Effector CD4-positive, alpha-beta T cell (primary cell): ENCODE measurements around the gene IKZF4.

Experiments
- DNase-seq: peaks from one replicate; pipeline ENCODE4 v3.0.0-alpha.2; 2020

The IKZF4 gene

DNA sequence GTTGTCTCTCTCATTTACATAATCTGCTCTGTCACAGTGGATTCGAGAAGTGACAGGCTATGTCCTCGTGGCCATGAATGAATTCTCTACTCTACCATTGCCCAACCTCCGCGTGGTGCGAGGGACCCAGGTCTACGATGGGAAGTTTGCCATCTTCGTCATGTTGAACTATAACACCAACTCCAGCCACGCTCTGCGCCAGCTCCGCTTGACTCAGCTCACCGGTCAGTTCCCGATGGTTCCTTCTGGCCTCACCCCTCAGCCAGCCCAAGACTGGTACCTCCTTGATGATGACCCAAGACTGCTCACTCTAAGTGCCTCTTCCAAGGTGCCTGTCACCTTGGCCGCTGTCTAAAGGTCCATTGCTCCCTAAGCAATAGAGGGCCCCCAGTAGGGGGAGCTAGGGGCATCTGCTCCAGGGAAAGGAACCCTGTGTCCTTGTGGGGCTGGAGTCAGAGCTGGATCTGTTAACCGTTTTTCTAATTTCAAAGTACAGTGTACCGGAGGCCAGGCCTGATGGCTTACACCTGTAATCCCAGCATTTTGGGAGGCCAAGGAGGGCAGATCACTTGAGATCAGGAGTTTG is 64.2 kb downstream of the IKZF4 start:
- DNase-seq = no peak

DNA sequence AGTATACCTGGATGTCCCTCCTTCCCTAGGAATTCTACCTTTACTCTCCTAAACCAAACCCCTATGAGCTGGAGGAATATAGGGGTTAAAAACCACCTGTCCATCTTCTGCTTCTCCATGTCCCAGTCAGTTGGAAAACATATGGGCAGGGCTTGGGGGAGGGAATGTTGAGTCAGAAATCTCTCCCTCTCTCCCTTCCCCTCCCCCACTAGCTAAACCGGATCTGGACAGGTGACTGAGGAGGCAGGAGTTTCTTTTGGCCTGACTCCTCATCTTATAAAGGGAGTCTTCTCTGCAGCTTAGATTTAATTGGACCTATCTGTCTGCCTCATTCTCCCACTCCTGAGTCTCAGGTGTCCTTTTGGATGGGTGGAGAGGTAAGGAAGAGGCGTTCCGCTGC is 65.3 kb downstream of the IKZF4 start:
- DNase-seq = no peak

DNA sequence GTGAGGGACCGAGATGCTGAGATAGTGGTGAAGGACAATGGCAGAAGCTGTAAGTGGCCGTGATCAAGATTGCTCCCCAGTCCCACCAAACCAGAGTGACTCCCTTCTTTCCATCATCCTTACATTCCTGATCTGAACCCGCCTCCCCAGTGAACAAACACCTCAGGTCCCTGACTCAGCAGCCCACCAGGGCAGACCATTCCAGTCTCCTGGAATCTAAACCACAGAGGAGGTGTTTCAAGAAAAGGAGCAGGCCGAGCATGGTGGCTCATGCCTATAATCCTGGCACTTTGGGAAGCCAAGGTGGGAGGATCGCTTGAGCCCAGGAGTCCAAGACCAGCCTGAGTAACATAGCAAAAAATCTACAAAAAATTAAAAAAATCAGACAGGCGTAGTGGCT is 65.8 kb downstream of the IKZF4 start:
- DNase-seq = no peak

DNA sequence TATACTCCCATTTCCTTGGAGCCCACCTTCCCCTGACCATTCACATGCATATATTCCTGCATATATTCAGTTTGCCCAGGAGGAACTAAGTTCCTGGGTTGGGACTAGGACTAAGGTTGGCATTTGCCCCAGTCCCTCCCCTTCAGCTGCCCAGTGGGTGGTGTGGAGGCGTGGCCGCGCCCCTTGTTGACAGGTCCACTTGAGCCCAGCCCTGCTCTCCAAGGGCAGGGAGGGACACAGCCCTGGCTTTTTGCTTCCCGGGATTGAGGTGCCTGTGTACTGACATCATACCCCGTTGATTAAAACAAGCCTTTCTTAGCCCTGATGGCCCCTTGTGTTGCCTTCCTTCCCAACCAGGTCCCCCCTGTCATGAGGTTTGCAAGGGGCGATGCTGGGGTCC is 66.4 kb downstream of the IKZF4 start:
- no peak for DNase-seq
